Hepatocyte (in vitro differentiated cells): Measurements from ENCODE around the gene LRP4. TPM values are rescaled to one million over a fixed set of nuclear protein-coding genes. Genes with fewer than 3 reads are reported as not detected.

Experiments
- DNase-seq: peaks from one replicate; pipeline ENCODE4 v3.0.0-alpha.2; 2016; ENCODE audit warnings: low spot score
- H2AFZ ChIP-seq: fragments of 200-600 bp; sonication (generic); 2 replicates; pipeline ENCODE4 v1.6.0; 2016; ENCODE audit warnings: antibody characterized with exemption, mild to moderate bottlenecking
- H3K27ac ChIP-seq: fragments of 200-600 bp; sonication (generic); 2 replicates; pipeline ENCODE4 v1.5.1; 2016; ENCODE audit warnings: mild to moderate bottlenecking
- H3K27me3 ChIP-seq: fragments of 200-600 bp; sonication (generic); 2 replicates; pipeline ENCODE4 v1.6.1; 2016
- H3K36me3 ChIP-seq: fragments of 200-600 bp; sonication (generic); replicated peaks from 2 replicates; pipeline ENCODE4 v1.5.1; 2016; ENCODE audit warnings: low read depth; ENCODE audit not compliant: insufficient read depth
- H3K4me1 ChIP-seq: fragments of 200-600 bp; sonication (generic); 2 replicates; pipeline ENCODE4 v1.5.1; 2016; ENCODE audit warnings: mild to moderate bottlenecking, moderate library complexity; ENCODE audit not compliant: insufficient read depth
- H3K4me2 ChIP-seq: fragments of 200-600 bp; sonication (generic); 2 replicates; pipeline ENCODE4 v1.6.0; 2016
- H3K4me3 ChIP-seq: fragments of 200-600 bp; sonication (generic); 2 replicates; pipeline ENCODE4 v1.5.1; 2016; ENCODE audit warnings: mild to moderate bottlenecking
- H3K79me2 ChIP-seq: fragments of 200-600 bp; sonication (generic); 2 replicates; pipeline ENCODE4 v1.6.0; 2017; ENCODE audit warnings: mild to moderate bottlenecking
- H3K9me2 ChIP-seq: fragments of 200-600 bp; sonication (generic); replicated peaks from 2 replicates; pipeline ENCODE4 v1.6.0; 2017; ENCODE audit warnings: mild to moderate bottlenecking; ENCODE audit not compliant: insufficient read depth
- H3K9me3 ChIP-seq: fragments of 200-600 bp; sonication (generic); 2 replicates; pipeline ENCODE4 v1.5.1; 2016; ENCODE audit warnings: low read depth, mild to moderate bottlenecking
- H4K20me1 ChIP-seq: fragments of 200-600 bp; sonication (generic); 2 replicates; pipeline ENCODE4 v1.6.0; 2016; ENCODE audit warnings: mild to moderate bottlenecking; ENCODE audit not compliant: insufficient read depth, poor library complexity, severe bottlenecking
- CTCF ChIP-seq: fragments of 200-600 bp; sonication (generic); IDR thresholded peaks from 2 replicates; pipeline ENCODE4 v1.5.1; 2016; ENCODE audit warnings: antibody characterized with exemption, mild to moderate bottlenecking; ENCODE audit not compliant: poor library complexity
- EZH2 ChIP-seq: fragments of 200-600 bp; sonication (generic); IDR thresholded peaks from 2 replicates; pipeline ENCODE4 v1.6.1; 2016; ENCODE audit warnings: antibody characterized with exemption, mild to moderate bottlenecking, borderline replicate concordance
- EZH2phosphoT487 ChIP-seq: fragments of 200-600 bp; sonication (generic); IDR thresholded peaks from one replicate; pipeline ENCODE4 v1.6.1; 2018; ENCODE audit warnings: antibody characterized with exemption, mild to moderate bottlenecking, low read depth, moderate library complexity; ENCODE audit not compliant: unreplicated experiment, severe bottlenecking
- WGBS: methylation state at CpG from one replicate; pipeline ENCODE4 v1.1.6; 2016; ENCODE audit warnings: low lambda C conversion rate; ENCODE audit errors: missing lambda C conversion rate; 5-methylcytosine and 5-hydroxymethylcytosine counted together
- polyA plus RNA-seq: library from polyadenylated mRNA; unstranded; fragments of >200 nt; fragmentation: Nextera tagmentation; extraction: Ambion mirVana; gene quantifications from 2 replicates; pipeline ENCODE4 v1.2.1, GENCODE V29; 2016
- total RNA-seq: library from RNA; depleted of rRNA; stranded (reverse); fragments of >200 nt; gene quantifications from 2 replicates; pipeline ENCODE4 v1.2.3, GENCODE V29; 2014

Gene LRP4
- total and polyA plus RNA-seq, 2 experiments from 2014 or later, result 6.4 to 8.0 TPM

DNA sequence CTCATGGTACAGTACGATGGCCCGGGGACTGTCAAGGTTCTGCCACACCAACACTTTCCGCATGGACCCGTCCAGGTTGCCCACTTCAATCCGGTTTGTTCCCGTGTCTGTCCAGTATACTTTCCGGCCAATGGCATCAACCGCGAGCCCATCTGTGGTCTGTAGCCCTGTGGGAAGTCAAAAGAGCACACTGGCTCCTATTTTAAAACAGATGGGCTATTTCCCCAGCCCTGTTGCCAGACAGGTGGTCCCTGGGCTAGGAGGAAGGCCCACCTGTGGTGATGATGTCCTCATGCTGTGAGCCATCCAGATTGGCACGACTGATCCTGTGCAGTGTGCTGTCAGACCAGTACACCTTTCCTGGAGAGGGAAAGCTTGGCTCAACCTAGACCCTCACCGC, 41.9 kb downstream of the LRP4 start:
- H3K4me1 ChIP-seq, result no peaks in the 10 kb centered on the region

DNA sequence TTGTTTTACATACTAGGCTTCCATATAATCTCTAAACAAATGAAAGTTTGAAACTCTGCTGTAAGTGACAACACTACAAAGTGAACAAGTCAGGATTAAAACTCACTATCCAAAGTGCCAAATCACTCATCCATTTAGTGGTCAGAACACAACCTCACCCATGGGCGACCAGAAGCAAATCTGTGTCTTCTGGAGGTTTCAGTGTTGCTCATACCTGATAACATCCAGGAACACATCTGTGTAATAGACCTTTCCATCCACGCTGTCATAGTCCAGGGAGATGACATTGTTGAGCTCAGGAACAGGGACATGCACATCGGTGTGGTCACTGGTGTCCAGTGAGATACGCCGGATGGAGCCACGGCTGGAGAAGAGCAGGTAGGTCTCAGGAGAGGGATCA, 43.8 kb downstream of the LRP4 start:
- Histone ChIP-seq H3K27ac (no peak overlapping the region), H3K9me2 (no peaks in the 10 kb centered on the region), H3K9me3 (no peaks in the 10 kb centered on the region), H3K4me2 (no peak overlapping the region), H3K79me2 (no peaks in the 10 kb centered on the region), H3K27me3 (no peaks in the 10 kb centered on the region), H4K20me1 (no peaks in the 10 kb centered on the region), H3K4me3 (no peak overlapping the region), H2AFZ (no peak overlapping the region), H3K4me1 (no peaks in the 10 kb centered on the region), H3K36me3 (no peaks in the 10 kb centered on the region)
- TF ChIP-seq EZH2, result no peak
- TF ChIP-seq CTCF, result no peak
- TF ChIP-seq EZH2phosphoT487, result no peak
- no peak for DNase-seq
- WGBS, result 93% methylated on average over 6 of the region's 6 CpGs

More for the DNA sequence above, 41.9 kb downstream of the LRP4 start:
- Histone ChIP-seq H3K9me3 (no peaks in the 10 kb centered on the region), H3K27me3 (no peaks in the 10 kb centered on the region), H3K79me2 (no peaks in the 10 kb centered on the region), H3K4me3 (no peak overlapping the region), H2AFZ (no peak overlapping the region), H3K36me3 (no peaks in the 10 kb centered on the region), H4K20me1 (no peaks in the 10 kb centered on the region), H3K4me2 (no peak overlapping the region), H3K9me2 (no peaks in the 10 kb centered on the region), H3K27ac (no peak overlapping the region)
- DNase-seq, result no peak
- WGBS, result 96% methylated on average over 11 of the region's 11 CpGs
- TF ChIP-seq EZH2phosphoT487, result no peak
- no peak for TF ChIP-seq EZH2
- no peak for TF ChIP-seq CTCF

DNA sequence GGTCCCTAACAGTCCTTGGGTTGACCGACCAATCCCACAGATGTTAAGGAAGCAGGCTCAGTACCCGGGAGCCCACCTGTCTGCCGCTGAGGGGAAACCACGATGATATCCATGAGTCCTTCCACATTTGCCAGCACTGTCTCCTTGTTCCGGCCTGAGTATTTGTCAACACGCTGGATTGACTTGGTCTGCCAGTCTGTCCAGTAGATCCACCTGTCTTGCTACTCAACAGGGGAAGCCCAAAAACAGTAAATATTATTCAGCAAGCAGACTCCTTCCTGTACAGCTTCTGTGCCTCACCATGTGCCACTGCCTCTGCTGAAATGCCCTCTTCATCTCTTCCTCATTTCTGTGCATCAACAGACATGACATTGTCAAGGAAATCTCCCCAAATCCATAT, 49.4 kb downstream of the LRP4 start:
- Histone ChIP-seq H2AFZ (no peak overlapping the region), H3K4me1 (no peaks in the 10 kb centered on the region), H3K27ac (no peak overlapping the region), H4K20me1 (no peaks in the 10 kb centered on the region), H3K79me2 (no peaks in the 10 kb centered on the region), H3K36me3 (no peaks in the 10 kb centered on the region), H3K4me2 (no peak overlapping the region), H3K27me3 (no peaks in the 10 kb centered on the region), H3K9me2 (no peaks in the 10 kb centered on the region), H3K9me3 (no peaks in the 10 kb centered on the region), H3K4me3 (no peak overlapping the region)
- no peak for TF ChIP-seq EZH2phosphoT487
- TF ChIP-seq CTCF, result no peak
- no peak for TF ChIP-seq EZH2
- WGBS, result 92% methylated on average over 6 of the region's 6 CpGs
- DNase-seq, result no peak

DNA sequence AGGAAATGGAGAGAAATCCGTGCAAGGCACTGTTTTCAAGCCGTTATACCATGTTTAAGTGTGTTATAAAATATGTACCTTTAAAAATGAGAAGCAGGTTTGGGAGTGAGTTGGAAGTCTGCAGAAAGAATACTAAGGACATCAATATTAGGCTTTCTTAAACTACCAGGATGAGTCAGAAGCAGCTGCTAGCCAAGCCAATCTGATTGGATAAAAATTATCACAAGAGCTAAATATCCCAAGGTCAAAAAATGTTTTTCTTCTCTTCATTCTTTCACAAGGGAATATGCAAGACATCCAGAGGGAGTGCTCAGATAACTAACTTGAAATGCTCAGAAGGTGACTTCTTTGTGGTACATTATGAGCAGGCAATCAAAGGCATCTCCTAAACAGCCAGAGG, 53.0 kb downstream of the LRP4 start:
- Histone ChIP-seq H3K27me3 (no peaks in the 10 kb centered on the region), H4K20me1 (no peaks in the 10 kb centered on the region), H3K9me3 (no peaks in the 10 kb centered on the region), H3K4me1 (no peaks in the 10 kb centered on the region), H3K4me2 (no peak overlapping the region), H3K4me3 (no peak overlapping the region), H3K27ac (no peak overlapping the region), H2AFZ (no peak overlapping the region), H3K36me3 (no peaks in the 10 kb centered on the region), H3K79me2 (no peaks in the 10 kb centered on the region), H3K9me2 (no peaks in the 10 kb centered on the region)
- TF ChIP-seq EZH2 (no peak), EZH2phosphoT487 (no peak), CTCF (no peak)
- 90% methylated on average over 2 of the region's 2 CpGs for WGBS
- DNase-seq, result no peak
